Activated CD8-positive, alpha-beta memory T cell treated with anti-CD3 and anti-CD28 coated beads, Interleukin-2, amount 50 U/mL, for 4 hours (primary cell): ENCODE results near the gene PRRT3.
"Not testable (repeated sequence)": the region's sequence is repeated elsewhere in the genome, so short reads cannot be mapped to it uniquely, and the experiment has no call there.

Experiments used
- DNase-seq: peaks from one replicate; pipeline ENCODE4 v3.0.0-alpha.2; 2020

Gene PRRT3

GRCh38 chr3:9917820-9918219 lies 34.4 kb downstream of the PRRT3 start:
- DNase-seq: no peak

- DNase-seq: peak; percentile 54
Observed at GRCh38 chr3:9916734-9917680, 35.2 kb downstream of the PRRT3 start, which contains the start of gene IL17RC. Gene IL17RC, plus strand, starts transcription at chr3:9917098. Its CDS starts 218 bp downstream, at chr3:9917316.

- no peak for DNase-seq
Observed at GRCh38 chr3:9916346-9916733, 35.9 kb downstream of the PRRT3 start.

- peak; percentile 37 for DNase-seq
Observed at GRCh38 chr3:9915254-9916141, 36.7 kb downstream of the PRRT3 start.

- DNase-seq: no peak
Observed at GRCh38 chr3:9914559-9915253, 37.5 kb downstream of the PRRT3 start.

- DNase-seq: no peak
Observed at GRCh38 chr3:9914011-9914410, 38.2 kb downstream of the PRRT3 start.

GRCh38 chr3:9913601-9914000 lies 38.6 kb downstream of the PRRT3 start:
- no peak for DNase-seq

- DNase-seq: no peak
Observed at GRCh38 chr3:9912294-9912935, 39.8 kb downstream of the PRRT3 start.

GRCh38 chr3:9911863-9912262 lies 40.3 kb downstream of the PRRT3 start:
- no peak for DNase-seq

- no peak for DNase-seq
Observed at GRCh38 chr3:9909221-9910013, 42.8 kb downstream of the PRRT3 start.

- no peak for DNase-seq
Observed at GRCh38 chr3:9908286-9908685, 43.9 kb downstream of the PRRT3 start.

GRCh38 chr3:9906480-9906879 lies 45.7 kb downstream of the PRRT3 start:
- DNase-seq: no peak

GRCh38 chr3:9903904-9904303 lies 48.3 kb downstream of the PRRT3 start:
- no peak for DNase-seq

- no peak for DNase-seq
Observed at GRCh38 chr3:9903238-9903624, 49.0 kb downstream of the PRRT3 start.

GRCh38 chr3:9902372-9903237 lies 49.6 kb downstream of the PRRT3 start, which contains the start of gene IL17RE:
Gene IL17RE, plus strand, starts transcription at chr3:9902848. Its CDS starts 85 bp downstream, at chr3:9902933.
- DNase-seq: no peak

GRCh38 chr3:9901967-9902366 lies 50.2 kb downstream of the PRRT3 start:
- no peak for DNase-seq

GRCh38 chr3:9900965-9901415 lies 51.2 kb downstream of the PRRT3 start:
- DNase-seq: not testable (repeated sequence)

- no peak for DNase-seq
Observed at GRCh38 chr3:9899289-9899791, 52.9 kb downstream of the PRRT3 start.

GRCh38 chr3:9898467-9899241 lies 53.6 kb downstream of the PRRT3 start:
- no peak for DNase-seq
